Measurements from ENCODE around the gene KIAA0513. TPM values are rescaled to one million over a fixed set of nuclear protein-coding genes. Genes with fewer than 3 reads are reported as not detected.
A peak's percentile ranks its signal among the peaks of the same experiment; 100 is the strongest.

KIAA0513 gene
- total and polyA plus RNA-seq, 2 donors (not counting 3 experiments of a cell fraction or from before 2014, with no cell fraction given): 1.8 to 4.3 TPM

DNA sequence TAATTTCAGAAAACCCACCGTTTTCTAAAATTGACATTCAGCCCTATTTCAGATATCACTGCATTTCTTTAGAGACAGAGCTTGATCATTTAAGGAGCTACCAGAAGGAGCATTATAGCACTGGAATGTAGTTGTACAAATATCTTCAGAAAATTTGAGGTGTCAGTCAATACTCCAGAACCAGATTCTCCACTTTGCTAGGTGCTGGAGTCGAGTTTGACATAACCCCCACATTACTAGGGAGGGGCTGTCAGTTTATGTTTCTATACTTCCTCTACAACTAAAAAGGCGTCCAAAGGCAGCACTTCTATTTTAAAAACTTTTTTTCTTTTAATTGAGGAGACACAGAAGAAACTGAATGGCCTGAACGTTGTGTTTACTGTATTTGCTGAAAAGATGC, 892 bp upstream of the KIAA0513 start:
- Histone ChIP-seq H3K4me3 (replicated peaks in 1 of 3; ENCODE audit: insufficient read depth in 1 of 3, low read depth in 1 of 3, low read length in 3 of 3) (peak overlapping the region in 2 of 3 experiments; percentile 90), H3K27ac (ENCODE audit: insufficient read depth, low read depth, low read length) (no peak overlapping the region), H3K4me1 (ENCODE audit: control insufficient read depth, extremely low read depth, insufficient read depth, low read length) (peaks cover 24% of the 10 kb centered on the region), H3K36me3 (ENCODE audit: control insufficient read depth in 2 of 2, extremely low read depth in 1 of 2, insufficient read depth in 2 of 2, low read length in 2 of 2) (no peaks in the 10 kb centered on the region), H3K9me1 (replicated peaks; ENCODE audit: control insufficient read depth, extremely low read depth, insufficient read depth, low read length) (no peaks in the 10 kb centered on the region), H3K9ac (replicated peaks; ENCODE audit: extremely low read depth, insufficient read depth, low read length) (no peak overlapping the region), H3K79me2 (ENCODE audit: control insufficient read depth, insufficient read depth, low read length) (no peaks in the 10 kb centered on the region), H4K20me1 (replicated peaks; ENCODE audit: control insufficient read depth, extremely low read depth, insufficient read depth, low read length) (no peaks in the 10 kb centered on the region), H3K4me2 (ENCODE audit: insufficient read depth, low read length) (peak overlapping the region; percentile 97), H3K27me3 (ENCODE audit: control insufficient read depth in 2 of 2, insufficient read depth in 2 of 2, low read length in 2 of 2) (no peaks in the 10 kb centered on the region), H2AFZ (ENCODE audit: low read depth, low read length) (no peak overlapping the region), H3K9me3 (replicated peaks; ENCODE audit: control insufficient read depth, insufficient read depth, low read length) (no peaks in the 10 kb centered on the region)
- intact Hi-C loops (cut with micrococcal nuclease) (loop anchor here (1.0 to 5.0 kb wide), 2 partner anchors 15 to 61 kb away; partner anchors contain the start of gene ZDHHC7), dilution Hi-C loops (cut with MboI; ENCODE audit: extremely low pct_ligation_motif_present, low sequenced_read_pairs) (no loop called here)
- TF ChIP-seq FOS (IDR thresholded peaks at IDR 0.05; ENCODE audit: borderline replicate concordance, insufficient read depth, low read length) (no peak), MYC (IDR thresholded peaks at IDR 0.05; ENCODE audit: low read depth, low read length) (no peak), POLR2AphosphoS5 (IDR thresholded peaks at IDR 0.05; ENCODE audit: insufficient read depth, low read depth, low read length) (no peak), JUN (IDR thresholded peaks at IDR 0.05; ENCODE audit: borderline replicate concordance, insufficient read depth, insufficient read length, low read depth) (no peak), GATA2 (IDR thresholded peaks at IDR 0.05; ENCODE audit: insufficient read depth, insufficient read length, low read depth, low read length) (no peak), EZH2 (IDR thresholded peaks at IDR 0.05; ENCODE audit: borderline replicate concordance, low read depth, low read length, severe bottlenecking) (no peak), POLR2A (IDR thresholded peaks at IDR 0.05; ENCODE audit: low read depth, low read length) (no peak)
- TF ChIP-seq, protein P1, sequence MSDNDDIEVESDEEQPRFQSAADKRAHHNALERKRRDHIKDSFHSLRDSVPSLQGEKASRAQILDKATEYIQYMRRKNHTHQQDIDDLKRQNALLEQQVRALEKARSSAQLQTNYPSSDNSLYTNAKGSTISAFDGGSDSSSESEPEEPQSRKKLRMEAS (IDR thresholded peaks at IDR 0.05; ENCODE audit: insufficient read depth, insufficient read length): no peak
- TF ChIP-seq, protein P2, sequence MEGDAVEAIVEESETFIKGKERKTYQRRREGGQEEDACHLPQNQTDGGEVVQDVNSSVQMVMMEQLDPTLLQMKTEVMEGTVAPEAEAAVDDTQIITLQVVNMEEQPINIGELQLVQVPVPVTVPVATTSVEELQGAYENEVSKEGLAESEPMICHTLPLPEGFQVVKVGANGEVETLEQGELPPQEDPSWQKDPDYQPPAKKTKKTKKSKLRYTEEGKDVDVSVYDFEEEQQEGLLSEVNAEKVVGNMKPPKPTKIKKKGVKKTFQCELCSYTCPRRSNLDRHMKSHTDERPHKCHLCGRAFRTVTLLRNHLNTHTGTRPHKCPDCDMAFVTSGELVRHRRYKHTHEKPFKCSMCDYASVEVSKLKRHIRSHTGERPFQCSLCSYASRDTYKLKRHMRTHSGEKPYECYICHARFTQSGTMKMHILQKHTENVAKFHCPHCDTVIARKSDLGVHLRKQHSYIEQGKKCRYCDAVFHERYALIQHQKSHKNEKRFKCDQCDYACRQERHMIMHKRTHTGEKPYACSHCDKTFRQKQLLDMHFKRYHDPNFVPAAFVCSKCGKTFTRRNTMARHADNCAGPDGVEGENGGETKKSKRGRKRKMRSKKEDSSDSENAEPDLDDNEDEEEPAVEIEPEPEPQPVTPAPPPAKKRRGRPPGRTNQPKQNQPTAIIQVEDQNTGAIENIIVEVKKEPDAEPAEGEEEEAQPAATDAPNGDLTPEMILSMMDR (IDR thresholded peaks at IDR 0.05; ENCODE audit: extremely low read depth in 1 of 2, insufficient read depth in 1 of 2, low read depth in 1 of 2, low read length in 2 of 2): no peak
- CTCF ChIA-PET: interaction anchor here (0.9 to 3.6 kb wide), 6 partner anchors 14 to 146 kb away, joined by 3 to 32 read pairs (median 4); no protein-coding TSS in a partner anchor
- peak; percentile 4 for DNase-seq (ENCODE audit: low read depth, low spot score)
- BruUV-seq (replicated peaks): no TSS peak
- FAIRE-seq: no peak
- POLR2A ChIA-PET: interaction anchor here (1.8 kb wide), 1 partner anchor 14 kb away, joined by 5 read pairs; no protein-coding TSS in a partner anchor

Data from endothelial cell of umbilical vein (primary cell).